ENCODE measurements around the gene LPO. TPM values are rescaled to one million over a fixed set of nuclear protein-coding genes. Genes with fewer than 3 reads are reported as not detected.

LPO gene
- total RNA-seq, 2 donors from 2014 or later = not detected

DNA sequence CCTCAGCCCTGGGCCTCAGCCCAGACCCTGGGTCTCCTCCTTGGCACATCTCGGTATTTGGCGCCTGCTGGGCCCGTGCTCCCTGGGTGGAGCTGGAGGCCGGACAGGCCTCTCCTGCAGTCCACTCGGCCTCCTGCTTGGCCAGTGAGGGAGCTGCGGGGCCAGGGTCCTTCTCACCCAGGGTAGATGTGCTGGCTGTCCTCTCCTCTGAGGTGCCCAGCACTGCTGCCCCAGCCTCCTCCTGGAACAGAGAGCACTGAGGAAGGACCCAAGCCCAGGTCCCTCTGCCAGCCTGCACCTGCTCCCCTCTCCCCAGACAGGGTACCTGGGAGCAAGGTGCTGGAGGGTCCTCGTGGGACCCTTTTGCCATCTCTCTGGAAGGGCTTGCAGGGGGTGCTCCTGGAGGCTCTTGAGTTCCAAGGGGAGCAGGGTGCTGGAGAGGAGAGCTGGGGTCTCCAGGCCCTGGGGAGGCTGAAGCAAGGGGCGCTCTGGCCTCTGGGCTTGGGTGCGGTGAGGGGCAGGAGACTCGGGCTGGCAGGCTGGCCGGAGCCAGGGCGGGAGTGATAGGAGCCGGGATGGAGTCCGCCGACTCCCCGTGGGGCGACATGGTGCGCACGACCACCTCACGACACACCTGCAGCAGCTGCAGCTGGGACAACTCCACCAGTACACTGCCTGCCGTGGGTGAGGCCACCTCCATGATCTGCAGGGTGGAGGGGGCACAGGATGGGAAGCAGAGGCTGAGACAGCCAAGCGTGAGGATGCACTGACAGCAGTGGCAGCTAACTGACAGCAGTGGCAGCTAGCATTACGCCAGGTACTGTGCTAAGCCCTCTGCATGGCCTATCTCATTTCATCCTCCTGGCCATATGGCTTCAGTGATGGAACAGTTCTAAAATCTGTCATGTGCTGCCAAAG, 72.4 kb downstream of the LPO start:
- no peak for DNase-seq (ENCODE audit: low spot score)
- no peak for ATAC-seq (ENCODE audit: insufficient number of reproducible peaks, low FRiP score, low read depth)
- Histone ChIP-seq H3K27ac (no peak overlapping the region), H3K27me3 (replicated peaks; ENCODE audit: insufficient read depth) (no peaks in the 10 kb centered on the region), H3K36me3 (peaks cover 5% of the 10 kb centered on the region), H3K4me1 (ENCODE audit: control insufficient read depth in 1 of 2, low read depth in 2 of 2) (no peaks in the 10 kb centered on the region), H3K4me3 (no peak overlapping the region), H3K9me3 (no peaks in the 10 kb centered on the region)
- TF ChIP-seq, protein P1, sequence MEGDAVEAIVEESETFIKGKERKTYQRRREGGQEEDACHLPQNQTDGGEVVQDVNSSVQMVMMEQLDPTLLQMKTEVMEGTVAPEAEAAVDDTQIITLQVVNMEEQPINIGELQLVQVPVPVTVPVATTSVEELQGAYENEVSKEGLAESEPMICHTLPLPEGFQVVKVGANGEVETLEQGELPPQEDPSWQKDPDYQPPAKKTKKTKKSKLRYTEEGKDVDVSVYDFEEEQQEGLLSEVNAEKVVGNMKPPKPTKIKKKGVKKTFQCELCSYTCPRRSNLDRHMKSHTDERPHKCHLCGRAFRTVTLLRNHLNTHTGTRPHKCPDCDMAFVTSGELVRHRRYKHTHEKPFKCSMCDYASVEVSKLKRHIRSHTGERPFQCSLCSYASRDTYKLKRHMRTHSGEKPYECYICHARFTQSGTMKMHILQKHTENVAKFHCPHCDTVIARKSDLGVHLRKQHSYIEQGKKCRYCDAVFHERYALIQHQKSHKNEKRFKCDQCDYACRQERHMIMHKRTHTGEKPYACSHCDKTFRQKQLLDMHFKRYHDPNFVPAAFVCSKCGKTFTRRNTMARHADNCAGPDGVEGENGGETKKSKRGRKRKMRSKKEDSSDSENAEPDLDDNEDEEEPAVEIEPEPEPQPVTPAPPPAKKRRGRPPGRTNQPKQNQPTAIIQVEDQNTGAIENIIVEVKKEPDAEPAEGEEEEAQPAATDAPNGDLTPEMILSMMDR (IDR thresholded peaks at IDR 0.05) = no peak

- no peaks in the 10 kb centered on the region for H3K9me3 ChIP-seq
- TF ChIP-seq, protein P1 (IDR thresholded peaks at IDR 0.05) = no peak
- DNase-seq (ENCODE audit: low spot score) (no peak), ATAC-seq (ENCODE audit: insufficient number of reproducible peaks, low FRiP score, low read depth) (no peak)
- H3K27me3 ChIP-seq (replicated peaks; ENCODE audit: insufficient read depth) = no peaks in the 10 kb centered on the region
- H3K4me3 ChIP-seq = no peak overlapping the region
- peaks cover 5% of the 10 kb centered on the region for H3K36me3 ChIP-seq
- H3K4me1 ChIP-seq (ENCODE audit: control insufficient read depth in 1 of 2, low read depth in 2 of 2) = no peaks in the 10 kb centered on the region
- no peak overlapping the region for H3K27ac ChIP-seq
Measured at GRCh38 chr17:58311429-58311894, 73.1 kb downstream of the LPO start.

DNA sequence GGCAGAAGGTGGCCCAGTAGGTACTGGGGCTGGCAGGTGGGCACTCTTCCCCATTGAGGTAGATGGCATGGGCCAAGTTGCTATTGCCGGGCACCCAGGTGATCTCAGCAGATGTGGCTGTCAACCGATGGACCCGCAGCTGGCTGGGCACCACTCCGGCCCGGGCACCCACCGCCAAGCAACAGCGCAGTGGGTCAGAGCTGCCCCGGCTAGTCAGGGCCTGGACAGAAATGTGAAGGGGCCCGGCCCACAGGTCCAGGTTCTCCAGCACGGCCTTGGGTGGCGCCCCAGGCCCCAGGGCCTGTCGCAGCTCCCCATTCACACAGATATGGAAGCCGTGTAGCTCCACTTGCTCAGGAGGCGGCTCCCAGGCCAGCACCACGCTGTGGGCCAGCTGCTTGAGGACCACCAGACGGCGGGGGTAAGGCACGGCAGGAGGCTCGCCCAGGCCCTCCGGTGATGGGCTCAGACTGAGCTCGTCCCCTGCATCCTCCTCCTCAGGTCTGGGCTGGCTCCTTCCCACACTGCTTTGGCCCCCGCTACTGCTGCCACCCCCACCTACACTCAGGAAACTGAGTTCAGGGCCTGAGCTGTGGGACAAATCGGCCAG, 73.7 kb downstream of the LPO start:
- Histone ChIP-seq H3K27me3 (replicated peaks; ENCODE audit: insufficient read depth) (no peaks in the 10 kb centered on the region), H3K4me3 (no peak overlapping the region), H3K27ac (no peak overlapping the region), H3K36me3 (peaks cover 5% of the 10 kb centered on the region), H3K9me3 (no peaks in the 10 kb centered on the region), H3K4me1 (ENCODE audit: control insufficient read depth in 1 of 2, low read depth in 2 of 2) (no peaks in the 10 kb centered on the region)
- TF ChIP-seq, protein P1 (IDR thresholded peaks at IDR 0.05) = no peak
- no peak for ATAC-seq (ENCODE audit: insufficient number of reproducible peaks, low FRiP score, low read depth)
- DNase-seq (ENCODE audit: low spot score) = no peak

DNA sequence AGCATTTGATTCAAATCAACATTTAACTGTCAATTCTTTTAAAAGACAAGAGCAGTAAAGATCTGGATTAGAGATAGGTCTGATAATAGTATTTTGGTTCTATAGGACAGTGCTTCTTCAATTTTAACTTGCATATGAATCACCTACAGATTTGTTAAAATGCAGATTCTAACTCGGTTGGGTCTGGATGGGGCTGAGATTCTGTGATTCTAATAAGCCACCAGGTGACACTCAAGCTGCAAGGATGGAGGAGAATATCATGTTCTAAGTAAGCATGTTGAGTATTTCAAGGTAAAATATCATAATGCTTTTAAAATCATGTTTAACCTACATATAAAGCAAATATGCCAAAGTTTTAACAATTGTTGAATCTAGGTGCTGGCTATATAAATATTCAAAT, 74.4 kb downstream of the LPO start:
- TF ChIP-seq, protein P1 (IDR thresholded peaks at IDR 0.05) = no peak
- H3K36me3 ChIP-seq = peaks cover 5% of the 10 kb centered on the region
- DNase-seq (ENCODE audit: low spot score) = no peak

More for the DNA sequence above, 74.4 kb downstream of the LPO start:
- ATAC-seq (ENCODE audit: insufficient number of reproducible peaks, low FRiP score, low read depth) = no peak
- Histone ChIP-seq H3K4me1 (ENCODE audit: control insufficient read depth in 1 of 2, low read depth in 2 of 2) (no peaks in the 10 kb centered on the region), H3K4me3 (no peak overlapping the region), H3K27ac (no peak overlapping the region), H3K9me3 (no peaks in the 10 kb centered on the region), H3K27me3 (replicated peaks; ENCODE audit: insufficient read depth) (no peaks in the 10 kb centered on the region)
